DLD1 (cell line): ENCODE measurements around the gene SPATC1L.
"Not testable (repeated sequence)": the region's sequence is repeated elsewhere in the genome, so short reads cannot be mapped to it uniquely, and the experiment has no call there.

ENCODE experiments used
- in situ Hi-C: cut with HindIII; loops from 2 replicates; pipeline ENCODE4 v1.10.0; 2017; ENCODE audit warnings: low sequenced_read_pairs

SPATC1L gene

GRCh38 chr21:46151989-46152926, 32.0 kb downstream of the SPATC1L start:
- in situ Hi-C loops = no loop called here

- in situ Hi-C loops = no loop called here
Observed at GRCh38 chr21:46151261-46151988, 32.8 kb downstream of the SPATC1L start.

GRCh38 chr21:46150491-46151121, 33.7 kb downstream of the SPATC1L start:
- in situ Hi-C loops = no loop called here

GRCh38 chr21:46150073-46150472, 34.2 kb downstream of the SPATC1L start:
- in situ Hi-C loops = no loop called here

- in situ Hi-C loops = no loop called here
Observed at GRCh38 chr21:46149205-46149901, 34.9 kb downstream of the SPATC1L start.

GRCh38 chr21:46148106-46148505, 36.2 kb downstream of the SPATC1L start:
- in situ Hi-C loops = no loop called here

GRCh38 chr21:46147429-46147828, 36.8 kb downstream of the SPATC1L start:
- in situ Hi-C loops = not testable (repeated sequence)

- in situ Hi-C loops = no loop called here
Observed at GRCh38 chr21:46146856-46147255, 37.4 kb downstream of the SPATC1L start.

- in situ Hi-C loops = no loop called here
Observed at GRCh38 chr21:46145840-46146691, 38.2 kb downstream of the SPATC1L start.

- in situ Hi-C loops = no loop called here
Observed at GRCh38 chr21:46145159-46145839, 39.0 kb downstream of the SPATC1L start.

GRCh38 chr21:46144464-46145070, 39.7 kb downstream of the SPATC1L start:
- in situ Hi-C loops = no loop called here

GRCh38 chr21:46142582-46143473, 41.4 kb downstream of the SPATC1L start:
- in situ Hi-C loops = no loop called here

- in situ Hi-C loops = no loop called here
Observed at GRCh38 chr21:46141767-46142581, 42.3 kb downstream of the SPATC1L start.

GRCh38 chr21:46140352-46141003, 43.8 kb downstream of the SPATC1L start:
- in situ Hi-C loops = not testable (repeated sequence)

GRCh38 chr21:46139686-46140085, 44.6 kb downstream of the SPATC1L start:
- in situ Hi-C loops = no loop called here

GRCh38 chr21:46138383-46138970, 45.8 kb downstream of the SPATC1L start:
- in situ Hi-C loops = no loop called here
